GM11168 (cell line): ENCODE measurements around the gene IL15.
"Not testable (repeated sequence)": the region's sequence is repeated elsewhere in the genome, so short reads cannot be mapped to it uniquely, and the experiment has no call there.

Experiments
- in situ Hi-C: fragments of 300-500 bp; cut with MboI; formaldehyde crosslinking; loops from one replicate; pipeline ENCODE4 v1.12.0; 2022; ENCODE audit warnings: low sequenced_read_pairs; ENCODE audit not compliant: unreplicated experiment

IL15 gene, protein sequence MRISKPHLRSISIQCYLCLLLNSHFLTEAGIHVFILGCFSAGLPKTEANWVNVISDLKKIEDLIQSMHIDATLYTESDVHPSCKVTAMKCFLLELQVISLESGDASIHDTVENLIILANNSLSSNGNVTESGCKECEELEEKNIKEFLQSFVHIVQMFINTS

DNA sequence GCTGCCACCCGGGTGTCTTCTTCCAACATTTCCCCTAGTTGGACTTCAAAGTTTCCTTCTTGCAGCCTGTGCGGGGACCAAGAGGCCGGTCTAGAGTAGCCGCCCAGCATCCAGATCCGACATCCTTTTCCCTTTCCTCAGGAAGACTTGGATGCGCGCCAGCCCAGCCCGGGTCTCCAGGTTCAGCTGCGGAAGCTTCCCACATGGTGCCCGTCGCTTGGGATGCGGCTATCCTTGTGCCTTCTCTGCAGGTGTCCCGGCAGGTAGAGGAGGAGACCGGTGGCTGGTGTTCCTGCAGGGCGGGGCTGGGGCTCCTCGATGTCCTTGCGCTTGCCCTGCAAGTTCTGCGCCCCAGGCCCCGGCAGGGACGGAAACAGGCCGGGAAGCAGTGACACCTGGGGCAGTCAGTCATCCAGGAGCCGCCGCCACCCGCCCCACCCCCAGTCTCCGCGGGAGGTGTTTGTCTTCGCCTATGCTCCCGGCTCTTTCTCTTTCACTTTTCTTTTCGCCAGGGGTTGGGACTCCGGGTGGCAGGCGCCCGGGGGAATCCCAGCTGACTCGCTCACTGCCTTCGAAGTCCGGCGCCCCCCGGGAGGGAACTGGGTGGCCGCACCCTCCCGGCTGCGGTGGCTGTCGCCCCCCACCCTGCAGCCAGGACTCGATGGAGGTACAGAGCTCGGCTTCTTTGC is at the start of gene IL15:
Gene IL15 (plus strand): TSS at position 502 of the 689 bp plus-strand sequence. CDS start 82,882 bp downstream, outside the sequence.
- in situ Hi-C loops, result no loop called here

DNA sequence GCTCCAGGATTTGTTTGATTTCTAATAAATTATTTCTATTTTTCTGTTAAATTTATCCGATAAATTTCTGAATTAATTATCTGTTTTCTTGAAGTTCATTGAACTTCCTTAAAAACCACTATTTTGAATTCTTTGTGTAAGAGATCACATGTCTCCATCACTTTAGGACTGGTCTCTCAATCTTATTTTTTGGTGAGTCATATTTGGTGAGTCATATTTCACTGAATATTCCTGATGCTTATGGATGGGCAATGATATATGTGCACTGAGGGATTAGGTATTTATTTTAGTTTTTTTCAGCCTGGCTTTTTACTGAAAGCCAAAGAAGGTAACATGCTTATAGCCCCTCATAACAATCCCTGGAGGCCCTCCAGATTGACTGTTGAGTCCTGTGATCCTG is 48.5 kb upstream of the IL15 start:
- in situ Hi-C loops, result no loop called here

DNA sequence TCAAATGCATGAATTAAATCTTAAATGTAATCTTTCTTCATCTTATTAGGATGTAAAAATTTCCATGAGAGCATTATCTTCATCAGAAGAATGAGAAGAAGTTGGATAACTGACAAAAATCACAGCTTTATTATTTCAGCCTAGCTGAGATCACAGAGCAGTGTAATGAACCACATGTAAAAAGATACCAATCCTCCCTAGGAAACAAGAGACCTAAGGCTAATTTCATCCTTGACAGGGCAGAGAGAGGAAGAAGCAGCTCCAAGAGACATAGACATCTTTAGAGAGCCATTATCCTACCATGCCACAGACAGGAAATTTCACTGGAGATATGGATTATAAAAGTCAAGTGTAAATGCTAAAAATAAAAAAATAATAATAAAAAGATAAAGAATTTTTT is 40.9 kb upstream of the IL15 start:
- in situ Hi-C loops, result no loop called here

DNA sequence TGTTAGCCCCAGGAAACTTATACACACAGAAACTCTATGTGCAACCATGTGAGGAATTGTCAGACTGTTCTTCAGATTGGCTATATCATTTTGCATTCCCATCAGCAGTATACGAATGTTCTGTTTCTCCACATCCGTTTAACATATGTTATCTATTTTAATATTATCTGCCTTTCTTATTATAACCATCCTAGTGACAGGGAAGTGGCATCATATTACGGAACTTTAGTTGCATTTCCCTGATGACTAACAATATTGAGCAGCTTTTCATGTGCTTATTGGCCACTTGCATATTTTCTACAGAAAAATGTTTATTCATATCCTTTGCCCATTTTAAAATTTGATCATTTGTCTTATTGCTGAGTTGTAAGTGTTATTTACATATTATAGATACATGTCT is 36.5 kb upstream of the IL15 start:
- in situ Hi-C loops, result no loop called here

DNA sequence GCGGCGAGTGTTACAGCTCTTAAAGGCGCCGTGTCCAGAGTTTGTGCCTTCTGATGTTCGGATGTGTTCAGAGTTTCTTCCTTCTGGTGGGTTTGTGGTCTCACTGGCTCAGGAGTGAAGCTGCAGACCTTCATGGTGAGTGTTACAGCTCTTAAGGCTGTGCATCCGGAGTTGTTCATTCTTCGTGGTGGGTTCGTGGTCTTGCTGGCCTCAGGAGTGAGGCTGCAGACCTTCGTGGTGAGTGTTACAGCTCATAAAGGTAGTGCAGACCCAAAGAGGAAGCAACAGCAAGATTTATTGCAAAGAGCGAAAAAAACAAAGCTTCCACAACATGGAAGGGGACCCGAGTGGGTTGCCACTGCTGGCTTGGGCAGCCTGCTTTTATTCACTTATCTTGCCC is 31.7 kb upstream of the IL15 start:
- in situ Hi-C loops, result not testable (repeated sequence)

DNA sequence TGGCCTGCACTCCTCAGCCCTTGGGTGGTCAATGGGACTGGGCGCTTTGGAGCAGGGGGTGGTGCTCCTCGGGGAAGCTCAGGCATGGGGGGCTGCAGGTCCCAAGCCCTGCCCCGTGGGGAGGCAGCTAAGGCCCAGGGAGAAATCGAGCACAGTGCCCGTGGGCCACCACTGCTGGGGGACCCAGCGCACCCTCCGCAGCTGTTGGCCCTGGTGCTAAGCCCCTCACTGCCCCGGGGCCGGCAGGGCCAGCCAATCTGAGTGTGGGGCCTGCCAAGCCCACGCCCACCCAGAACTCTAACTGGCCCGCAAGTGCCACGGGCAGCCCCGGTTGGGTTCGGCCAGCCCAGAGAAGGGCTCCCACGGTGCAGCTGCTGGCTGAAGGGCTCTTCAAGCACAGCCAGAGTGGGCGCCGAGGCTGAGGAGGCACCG is 30.9 kb upstream of the IL15 start:
- in situ Hi-C loops, result no loop called here

DNA sequence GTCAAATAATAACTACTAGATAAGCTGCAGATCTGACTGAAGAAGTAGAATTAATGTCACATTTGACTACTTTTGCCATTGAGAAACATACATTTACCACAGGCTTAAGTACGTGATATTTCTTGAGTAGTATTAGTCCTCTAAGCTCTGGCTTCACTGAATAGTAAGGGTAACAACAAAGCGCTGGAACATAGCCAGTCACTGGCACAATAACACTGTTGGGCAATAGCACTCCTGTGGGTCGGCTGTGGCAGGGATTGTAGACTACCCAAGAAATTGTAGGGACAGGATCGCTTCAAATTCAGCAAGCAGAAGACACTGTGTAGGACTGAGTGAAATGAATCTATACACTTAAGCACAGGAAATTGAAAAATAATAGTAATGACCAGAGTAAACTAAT is 27.1 kb upstream of the IL15 start:
- in situ Hi-C loops, result no loop called here

DNA sequence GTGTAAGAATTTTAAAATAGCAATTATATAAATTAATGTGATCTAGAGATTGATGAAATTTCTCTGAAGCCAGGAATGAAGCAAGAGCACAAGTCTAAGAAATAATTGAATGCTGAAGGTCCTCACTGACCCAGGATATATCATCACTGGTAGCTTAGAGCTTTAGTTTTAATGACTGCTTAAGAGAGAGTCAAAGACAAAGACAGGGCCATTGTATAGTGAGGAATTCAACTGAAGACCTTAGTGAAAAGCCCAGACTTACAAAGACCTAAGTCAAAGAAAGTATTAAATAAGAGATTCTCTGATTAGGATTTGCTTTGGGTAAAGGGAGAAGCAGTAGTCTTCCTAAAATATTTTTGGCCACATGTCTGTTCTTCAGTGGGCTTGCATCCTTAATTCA is 26.0 kb upstream of the IL15 start:
- in situ Hi-C loops, result no loop called here

DNA sequence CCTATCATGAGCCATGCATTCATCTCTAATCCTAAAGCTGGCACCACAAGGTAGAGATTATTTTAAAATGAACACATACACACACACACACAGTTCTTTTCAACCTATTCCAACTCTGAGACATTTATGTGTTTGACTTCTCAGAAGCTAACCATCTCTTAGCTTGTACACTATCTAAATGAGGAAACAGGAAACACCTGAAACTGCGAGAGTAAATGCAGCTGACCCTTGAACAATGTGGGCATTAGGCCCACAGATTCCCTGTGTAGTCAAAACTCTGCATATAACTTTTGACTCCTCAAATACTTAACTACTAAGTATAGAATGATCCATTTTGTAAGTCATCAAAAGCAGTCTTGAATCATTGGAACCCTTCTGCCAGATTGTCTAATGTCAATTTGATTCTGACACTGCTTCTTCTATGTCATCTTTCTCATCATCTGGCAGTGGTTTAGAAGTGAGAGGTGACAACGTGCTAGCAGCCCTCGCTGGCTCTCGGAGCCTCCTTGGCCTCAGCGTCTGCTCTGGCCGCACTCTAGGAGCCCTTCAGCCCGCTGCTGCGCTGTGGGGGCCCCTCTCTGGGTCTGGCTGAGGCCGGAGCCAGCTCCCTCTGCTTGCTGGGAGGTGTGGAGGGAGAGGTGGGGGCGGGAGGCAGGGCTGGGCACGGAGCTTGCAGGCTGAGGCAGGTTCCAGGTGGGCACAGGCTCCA is 21.4 kb upstream of the IL15 start:
- in situ Hi-C loops, result no loop called here

DNA sequence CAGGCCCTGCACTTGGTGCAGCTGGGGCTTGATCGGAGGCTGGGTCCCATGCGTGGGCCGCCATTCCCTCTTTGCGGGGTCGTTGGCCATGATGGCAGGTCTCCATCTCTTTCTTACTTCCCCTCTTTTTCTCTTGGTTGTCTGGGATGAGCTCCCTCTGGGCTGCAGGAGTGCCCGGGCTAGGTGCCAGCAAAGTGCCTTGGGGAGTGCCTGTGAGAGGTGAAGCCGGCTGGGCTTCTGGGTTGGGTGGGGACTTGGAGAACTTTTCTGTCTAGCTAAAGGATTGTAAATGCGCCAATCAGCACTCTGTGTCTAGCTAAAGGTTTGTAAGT is 20.8 kb upstream of the IL15 start:
- in situ Hi-C loops, result not testable (repeated sequence)

DNA sequence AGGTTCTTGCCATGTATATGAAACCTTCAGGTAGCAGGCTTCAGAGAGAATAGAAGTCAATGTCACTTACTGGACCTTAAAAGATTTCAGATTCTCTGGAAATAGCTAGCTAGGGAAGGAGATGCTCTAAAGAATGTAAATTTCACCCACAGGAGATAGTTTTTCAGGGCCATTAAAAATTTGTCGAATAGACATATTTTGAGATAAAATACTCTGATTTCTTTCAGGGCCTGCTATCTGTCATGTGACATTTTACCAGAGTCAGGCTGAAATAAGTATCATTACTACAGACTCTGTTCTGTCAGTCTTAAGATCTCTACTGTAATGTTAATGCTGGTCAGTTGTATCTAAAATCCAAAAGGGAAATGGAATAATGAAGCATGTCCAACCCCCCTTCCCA is 15.7 kb upstream of the IL15 start:
- in situ Hi-C loops, result no loop called here

DNA sequence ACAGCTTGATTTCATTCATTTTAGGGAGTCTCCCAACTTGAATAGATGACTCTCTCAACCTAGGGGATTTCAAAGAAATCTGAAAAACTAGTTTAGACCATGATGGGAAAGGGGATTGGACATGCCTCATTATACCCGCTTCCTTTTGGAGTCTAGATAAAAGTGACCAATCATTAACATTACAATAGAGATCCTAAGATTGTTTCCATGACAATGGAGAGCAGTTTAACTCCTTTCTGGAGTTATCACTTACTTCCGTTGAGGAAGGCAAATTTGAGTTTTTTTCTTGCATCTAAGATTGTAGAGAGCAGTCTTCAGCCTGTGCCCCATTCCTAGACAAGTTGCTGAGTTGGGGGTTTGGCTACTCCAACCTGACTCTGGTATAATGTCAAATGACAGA is 11.4 kb upstream of the IL15 start:
- in situ Hi-C loops, result no loop called here

DNA sequence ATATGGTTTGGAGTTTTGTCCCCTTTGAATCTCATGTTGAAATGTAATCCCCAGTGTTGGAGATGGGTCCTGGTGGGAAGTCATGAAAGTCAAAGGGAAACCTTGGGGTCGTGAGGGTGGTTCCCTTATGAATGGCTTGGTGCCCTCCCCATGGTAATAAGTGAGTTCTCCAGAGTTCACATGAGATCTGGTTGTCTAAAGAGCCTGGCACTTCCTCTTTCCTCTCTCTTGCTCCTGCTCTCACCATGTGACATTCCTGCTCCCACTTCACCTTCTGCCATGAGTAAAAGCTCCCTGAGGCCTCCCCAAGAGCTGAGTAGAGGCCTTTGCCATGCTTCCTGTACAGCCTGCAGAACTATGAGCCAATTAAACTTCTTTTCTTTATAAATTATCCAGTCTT is 5.5 kb upstream of the IL15 start:
- in situ Hi-C loops, result loop anchor here (5.0 kb wide), 1 partner anchor 61 kb away; no protein-coding TSS in a partner anchor

DNA sequence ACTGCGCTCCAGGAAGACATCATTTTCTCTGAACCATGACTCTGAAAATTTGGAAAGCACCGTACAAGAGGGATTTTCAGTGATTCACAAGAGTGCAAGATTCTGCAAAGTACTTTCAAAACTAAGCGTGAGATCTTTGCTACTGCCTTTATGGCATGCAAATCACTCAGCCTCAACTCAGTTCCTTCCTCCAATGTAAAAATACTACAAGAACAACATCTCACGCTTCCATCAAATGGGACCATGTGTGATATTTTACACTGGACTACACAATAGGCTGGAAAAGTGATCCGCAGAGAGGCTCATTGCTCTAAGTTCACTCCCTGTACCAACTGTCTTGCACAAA is 674 bp upstream of the IL15 start:
- in situ Hi-C loops, result no loop called here

DNA sequence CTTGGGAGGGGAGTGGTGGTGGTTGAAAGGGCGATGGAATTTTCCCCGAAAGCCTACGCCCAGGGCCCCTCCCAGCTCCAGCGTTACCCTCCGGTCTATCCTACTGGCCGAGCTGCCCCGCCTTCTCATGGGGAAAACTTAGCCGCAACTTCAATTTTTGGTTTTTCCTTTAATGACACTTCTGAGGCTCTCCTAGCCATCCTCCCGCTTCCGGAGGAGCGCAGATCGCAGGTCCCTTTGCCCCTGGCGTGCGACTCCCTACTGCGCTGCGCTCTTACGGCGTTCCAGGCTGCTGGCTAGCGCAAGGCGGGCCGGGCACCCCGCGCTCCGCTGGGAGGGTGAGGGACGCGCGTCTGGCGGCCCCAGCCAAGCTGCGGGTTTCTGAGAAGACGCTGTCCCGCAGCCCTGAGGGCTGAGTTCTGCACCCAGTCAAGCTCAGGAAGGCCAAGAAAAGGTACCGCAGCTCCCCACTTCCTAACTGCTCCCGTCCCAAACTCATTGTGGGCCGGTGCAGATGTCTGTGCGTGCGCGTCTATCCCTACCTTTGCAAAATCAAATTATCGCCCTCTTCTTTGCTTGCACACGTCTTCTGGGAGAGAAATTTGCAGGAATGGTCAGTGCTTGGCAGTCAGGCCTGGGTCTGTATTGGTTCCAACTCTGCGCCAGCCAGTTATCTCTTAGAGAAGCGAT is 533 bp downstream of the IL15 start:
- in situ Hi-C loops, result no loop called here

DNA sequence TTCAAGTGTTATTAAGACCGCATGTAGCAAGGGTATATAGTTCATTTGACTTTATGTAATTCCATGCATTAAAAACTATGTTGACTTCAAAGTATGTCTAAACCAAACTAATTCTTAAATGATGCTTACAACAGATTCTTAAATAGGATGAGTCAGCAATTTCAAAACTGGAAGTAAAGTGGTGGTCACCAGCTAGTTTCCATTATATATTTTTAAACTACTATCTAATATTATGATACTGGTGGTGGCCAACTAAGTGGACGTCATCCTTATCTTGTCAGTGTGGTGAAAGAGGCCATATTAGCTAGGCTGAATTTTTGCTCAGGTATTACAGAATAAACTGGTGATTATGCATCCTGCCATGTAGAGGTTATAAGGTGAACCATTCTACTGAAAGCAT is 1.2 kb downstream of the IL15 start:
- in situ Hi-C loops, result no loop called here

DNA sequence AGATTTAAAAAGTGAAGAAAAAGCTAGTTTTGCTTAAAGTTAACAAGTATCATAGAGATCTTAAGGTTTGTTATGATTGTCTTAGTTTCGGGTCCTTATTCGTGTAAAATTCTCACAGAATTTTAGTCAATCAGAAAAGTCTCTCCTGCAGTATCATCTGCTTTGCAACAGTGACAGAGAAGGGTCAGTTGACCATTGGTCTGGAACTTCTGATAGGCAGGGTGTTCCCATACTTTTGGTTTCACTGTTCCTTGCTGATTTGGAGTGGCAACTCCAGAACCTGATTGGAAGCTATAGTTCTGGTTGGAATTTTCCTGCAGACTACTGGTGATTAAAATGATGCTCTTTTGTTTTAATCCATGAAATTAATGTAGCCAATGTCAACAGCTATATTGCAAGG is 1.8 kb downstream of the IL15 start:
- in situ Hi-C loops, result no loop called here

DNA sequence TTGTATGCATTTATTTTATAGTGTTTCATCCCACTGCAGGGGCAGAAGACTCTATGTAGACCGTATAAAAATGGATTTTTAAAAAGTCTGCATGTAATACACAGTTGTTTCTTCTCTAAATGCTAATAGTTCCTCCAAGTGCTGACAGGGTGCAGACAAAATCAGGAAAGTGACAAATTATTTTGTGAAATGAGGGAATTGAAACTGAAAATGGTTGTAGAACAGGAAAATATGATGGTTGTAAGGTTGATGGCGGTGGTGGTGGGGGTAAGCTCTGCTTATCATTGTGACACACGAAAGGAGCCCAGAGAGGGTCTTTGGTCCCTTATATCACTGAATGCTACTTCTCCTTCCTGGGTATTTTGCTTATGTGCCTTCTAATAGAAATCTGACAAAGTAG is 4.3 kb downstream of the IL15 start:
- in situ Hi-C loops, result no loop called here

DNA sequence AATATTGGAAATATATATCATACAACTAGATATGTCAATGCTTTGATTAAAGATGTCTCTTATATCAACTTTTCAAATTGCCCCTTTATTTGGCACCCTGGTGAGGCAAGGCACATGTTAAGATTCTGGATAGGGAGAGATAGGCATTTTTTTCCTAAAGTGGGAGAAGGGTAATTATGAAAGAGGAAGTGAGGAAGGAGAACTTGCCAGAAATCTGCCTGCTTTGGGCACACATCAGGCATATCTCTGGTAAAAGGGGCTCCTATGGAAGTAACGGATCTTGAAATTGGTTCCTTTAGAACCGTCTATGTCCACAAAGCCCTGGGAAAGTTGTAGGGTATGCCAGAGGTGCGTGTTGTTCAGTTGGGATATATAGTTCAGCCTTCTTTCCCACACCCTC is 5.7 kb downstream of the IL15 start:
- in situ Hi-C loops, result no loop called here

DNA sequence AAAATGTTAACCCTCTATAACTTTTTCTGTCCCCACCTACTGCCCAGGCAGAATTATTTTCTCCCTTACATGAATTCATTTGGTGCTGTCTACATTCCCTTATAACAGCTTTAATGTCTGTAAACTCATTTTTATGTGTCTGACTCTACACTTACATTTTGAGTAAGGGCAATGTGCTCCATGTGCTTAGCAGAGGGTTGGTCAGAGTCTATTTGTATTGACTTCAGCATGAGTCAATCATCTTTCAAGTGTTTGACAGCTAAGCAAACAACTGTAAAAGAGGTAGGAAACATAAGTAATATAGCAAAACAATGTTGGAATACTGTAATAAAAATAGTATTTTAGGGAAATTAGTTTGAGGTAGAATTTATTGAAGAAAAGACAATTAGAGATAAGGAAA is 6.3 kb downstream of the IL15 start:
- in situ Hi-C loops, result no loop called here

DNA sequence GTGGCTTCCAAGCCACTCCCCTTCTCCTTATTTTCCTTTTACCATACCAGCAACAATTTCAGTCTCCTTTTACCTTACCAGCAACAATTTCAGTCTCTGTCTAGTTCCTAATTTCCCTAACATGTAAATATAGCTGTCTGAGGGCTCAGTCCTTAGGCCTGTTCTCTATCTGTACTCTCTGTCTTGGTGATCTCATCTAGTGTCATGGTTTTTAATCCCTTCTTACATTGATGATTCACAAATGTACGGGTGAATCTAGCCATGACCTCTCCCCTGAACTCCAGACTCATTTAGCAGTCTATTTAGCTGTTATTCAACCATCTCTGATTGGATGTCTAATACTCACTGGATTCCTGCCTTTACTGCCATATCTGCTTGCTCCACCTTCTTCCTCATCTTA is 7.2 kb downstream of the IL15 start:
- in situ Hi-C loops, result no loop called here
